ENCODE results near the gene TUBB4B.

Gene TUBB4B

GRCh38 chr9:137273611-137274320 is 32.7 kb downstream of the TUBB4B start:
- no peak overlapping the region for H3K4me2 ChIP-seq (ENCODE audit: low read length)
- H3K9ac ChIP-seq (ENCODE audit: low read depth, low read length): no peak overlapping the region
- H3K4me3 ChIP-seq (ENCODE audit: low read length): no peak overlapping the region
- no peaks in the 10 kb centered on the region for H3K9me3 ChIP-seq (replicated peaks; ENCODE audit: low read length)
- H3K36me3 ChIP-seq (ENCODE audit: insufficient read depth, low read length): peaks cover 32% of the 10 kb centered on the region
- H3K4me1 ChIP-seq (ENCODE audit: control insufficient read depth, insufficient read depth, low read length): peaks cover 28% of the 10 kb centered on the region
- H3K27me3 ChIP-seq (ENCODE audit: control insufficient read depth, insufficient read depth, low read length): no peaks in the 10 kb centered on the region

- Histone ChIP-seq H3K9me3 (replicated peaks; ENCODE audit: low read length) (no peaks in the 10 kb centered on the region), H3K36me3 (ENCODE audit: insufficient read depth, low read length) (peaks cover 34% of the 10 kb centered on the region), H3K27me3 (ENCODE audit: control insufficient read depth, insufficient read depth, low read length) (no peaks in the 10 kb centered on the region), H3K4me2 (ENCODE audit: low read length) (no peak overlapping the region), H3K4me1 (ENCODE audit: control insufficient read depth, insufficient read depth, low read length) (peaks cover 33% of the 10 kb centered on the region), H3K4me3 (ENCODE audit: low read length) (no peak overlapping the region), H3K9ac (ENCODE audit: low read depth, low read length) (no peak overlapping the region)
These were observed 34.1 kb downstream of the TUBB4B start for GRCh38 chr9:137275203-137275587.

GRCh38 chr9:137275588-137276472 is 34.7 kb downstream of the TUBB4B start:
- no peaks in the 10 kb centered on the region for H3K27me3 ChIP-seq (ENCODE audit: control insufficient read depth, insufficient read depth, low read length)
- no peak overlapping the region for H3K9ac ChIP-seq (ENCODE audit: low read depth, low read length)
- no peak overlapping the region for H3K4me3 ChIP-seq (ENCODE audit: low read length)
- H3K36me3 ChIP-seq (ENCODE audit: insufficient read depth, low read length): peaks cover 36% of the 10 kb centered on the region
- H3K4me1 ChIP-seq (ENCODE audit: control insufficient read depth, insufficient read depth, low read length): peaks cover 39% of the 10 kb centered on the region
- H3K4me2 ChIP-seq (ENCODE audit: low read length): no peak overlapping the region
- H3K9me3 ChIP-seq (replicated peaks; ENCODE audit: low read length): no peaks in the 10 kb centered on the region

GRCh38 chr9:137276473-137277328 is 35.6 kb downstream of the TUBB4B start:
- Histone ChIP-seq H3K4me2 (ENCODE audit: low read length) (peak overlapping the region; percentile 94), H3K9me3 (replicated peaks; ENCODE audit: low read length) (no peaks in the 10 kb centered on the region), H3K4me1 (ENCODE audit: control insufficient read depth, insufficient read depth, low read length) (peaks cover 48% of the 10 kb centered on the region), H3K4me3 (ENCODE audit: low read length) (peak overlapping the region; percentile 87), H3K36me3 (ENCODE audit: insufficient read depth, low read length) (peaks cover 29% of the 10 kb centered on the region), H3K27me3 (ENCODE audit: control insufficient read depth, insufficient read depth, low read length) (no peaks in the 10 kb centered on the region), H3K9ac (ENCODE audit: low read depth, low read length) (peak overlapping the region; percentile 83)

GRCh38 chr9:137277329-137278041 is 36.4 kb downstream of the TUBB4B start, which contains the start of gene TOR4A:
TOR4A (plus strand) TSS chr9:137277726; CDS start chr9:137278690, 964 bp downstream.
- Histone ChIP-seq H3K9ac (ENCODE audit: low read depth, low read length) (peak within 1 kb of the TSS; percentile 83), H3K9me3 (replicated peaks; ENCODE audit: low read length) (no peaks in the 10 kb centered on the region), H3K27me3 (ENCODE audit: control insufficient read depth, insufficient read depth, low read length) (no peaks in the 10 kb centered on the region), H3K36me3 (ENCODE audit: insufficient read depth, low read length) (peaks cover 32% of the 10 kb centered on the region), H3K4me1 (ENCODE audit: control insufficient read depth, insufficient read depth, low read length) (peaks cover 53% of the 10 kb centered on the region), H3K4me2 (ENCODE audit: low read length) (peak within 1 kb of the TSS; percentile 94), H3K4me3 (ENCODE audit: low read length) (peak within 1 kb of the TSS; percentile 87)

GRCh38 chr9:137278061-137278701 is 37.1 kb downstream of the TUBB4B start:
- Histone ChIP-seq H3K9ac (ENCODE audit: low read depth, low read length) (peak overlapping the region; percentile 83), H3K4me1 (ENCODE audit: control insufficient read depth, insufficient read depth, low read length) (peaks cover 55% of the 10 kb centered on the region), H3K9me3 (replicated peaks; ENCODE audit: low read length) (no peaks in the 10 kb centered on the region), H3K4me3 (ENCODE audit: low read length) (peak overlapping the region; percentile 87), H3K36me3 (ENCODE audit: insufficient read depth, low read length) (peaks cover 28% of the 10 kb centered on the region), H3K27me3 (ENCODE audit: control insufficient read depth, insufficient read depth, low read length) (no peaks in the 10 kb centered on the region), H3K4me2 (ENCODE audit: low read length) (peak overlapping the region; percentile 94)

- no peak overlapping the region for H3K9ac ChIP-seq (ENCODE audit: low read depth, low read length)
- H3K9me3 ChIP-seq (replicated peaks; ENCODE audit: low read length): no peaks in the 10 kb centered on the region
These were observed 37.9 kb downstream of the TUBB4B start for GRCh38 chr9:137278721-137279711.

GRCh38 chr9:137279741-137280473 is 38.8 kb downstream of the TUBB4B start:
- H3K9me3 ChIP-seq (replicated peaks; ENCODE audit: low read length): no peaks in the 10 kb centered on the region
- no peaks in the 10 kb centered on the region for H3K27me3 ChIP-seq (ENCODE audit: control insufficient read depth, insufficient read depth, low read length)
- peaks cover 55% of the 10 kb centered on the region for H3K4me1 ChIP-seq (ENCODE audit: control insufficient read depth, insufficient read depth, low read length)
- peak overlapping the region; percentile 26 for H3K4me3 ChIP-seq (ENCODE audit: low read length)
- H3K36me3 ChIP-seq (ENCODE audit: insufficient read depth, low read length): peaks cover 26% of the 10 kb centered on the region
- no peak overlapping the region for H3K9ac ChIP-seq (ENCODE audit: low read depth, low read length)
- peak overlapping the region; percentile 94 for H3K4me2 ChIP-seq (ENCODE audit: low read length)

More at GRCh38 chr9:137278721-137279711, 37.9 kb downstream of the TUBB4B start:
- peaks cover 55% of the 10 kb centered on the region for H3K4me1 ChIP-seq (ENCODE audit: control insufficient read depth, insufficient read depth, low read length)
- H3K4me3 ChIP-seq (ENCODE audit: low read length): peak overlapping the region; percentile 87
- peaks cover 26% of the 10 kb centered on the region for H3K36me3 ChIP-seq (ENCODE audit: insufficient read depth, low read length)
- H3K4me2 ChIP-seq (ENCODE audit: low read length): peak overlapping the region; percentile 94
- no peaks in the 10 kb centered on the region for H3K27me3 ChIP-seq (ENCODE audit: control insufficient read depth, insufficient read depth, low read length)
